ENCODE measurements around the gene ADGRG3. TPM values are rescaled to one million over a fixed set of nuclear protein-coding genes. Genes with fewer than 3 reads are reported as not detected.

Gene ADGRG3
- total RNA-seq, 1 donor from 2014 or later, result 7.7 TPM

- intact Hi-C loops (cut with DNase I), result no loop called here
- Histone ChIP-seq H3K36me3 (no peaks in the 10 kb centered on the region), H3K27ac (no peak overlapping the region), H3K4me1 (peaks cover 41% of the 10 kb centered on the region), H3K9me3 (no peaks in the 10 kb centered on the region), H3K4me3 (no peak overlapping the region), H3K27me3 (ENCODE audit: low read depth) (no peaks in the 10 kb centered on the region)
- ATAC-seq (no peak), DNase-seq (no peak)
- no peak for TF ChIP-seq CTCF (IDR thresholded peaks at IDR 0.05)
Measured at GRCh38 chr16:57624806-57625500, 43.2 kb upstream of the ADGRG3 start.

GRCh38 chr16:57626420-57627170 lies 41.5 kb upstream of the ADGRG3 start:
- Histone ChIP-seq H3K27me3 (ENCODE audit: low read depth) (no peaks in the 10 kb centered on the region), H3K27ac (no peak overlapping the region), H3K4me3 (no peak overlapping the region)

GRCh38 chr16:57627184-57627871 lies 40.8 kb upstream of the ADGRG3 start:
- Histone ChIP-seq H3K4me1 (peaks cover 40% of the 10 kb centered on the region), H3K9me3 (no peaks in the 10 kb centered on the region), H3K36me3 (no peaks in the 10 kb centered on the region), H3K4me3 (no peak overlapping the region), H3K27me3 (ENCODE audit: low read depth) (no peaks in the 10 kb centered on the region), H3K27ac (peak overlapping the region; percentile 65)
- ATAC-seq, result no peak
- no peak for DNase-seq
- intact Hi-C loops (cut with DNase I), result no loop called here
- no peak for TF ChIP-seq CTCF (IDR thresholded peaks at IDR 0.05)

More at GRCh38 chr16:57626420-57627170, 41.5 kb upstream of the ADGRG3 start:
- DNase-seq (no peak), ATAC-seq (no peak)
- no peak for TF ChIP-seq CTCF (IDR thresholded peaks at IDR 0.05)
- Histone ChIP-seq H3K9me3 (no peaks in the 10 kb centered on the region), H3K4me1 (peaks cover 41% of the 10 kb centered on the region), H3K36me3 (no peaks in the 10 kb centered on the region)
- intact Hi-C loops (cut with DNase I), result no loop called here

- Histone ChIP-seq H3K4me3 (peak within 1 kb of the TSS; percentile 50), H3K27me3 (ENCODE audit: low read depth) (no peaks in the 10 kb centered on the region), H3K27ac (peak within 1 kb of the TSS; percentile 65), H3K4me1 (peaks cover 32% of the 10 kb centered on the region), H3K36me3 (no peaks in the 10 kb centered on the region), H3K9me3 (no peaks in the 10 kb centered on the region)
- DNase-seq (peak; percentile 64), ATAC-seq (peak; percentile 68 to 72)
- intact Hi-C loops (cut with DNase I), result no loop called here
- no peak for TF ChIP-seq CTCF (IDR thresholded peaks at IDR 0.05)
Measured at GRCh38 chr16:57628008-57628781, 39.9 kb upstream of the ADGRG3 start, which contains the start of gene ADGRG1. TSS of gene ADGRG1 (plus strand) at chr16:57628630. CDS start at chr16:57650288, 21,658 bp downstream.

GRCh38 chr16:57628783-57629293 lies 39.3 kb upstream of the ADGRG3 start:
- Histone ChIP-seq H3K4me1 (peaks cover 25% of the 10 kb centered on the region), H3K27me3 (ENCODE audit: low read depth) (no peaks in the 10 kb centered on the region), H3K27ac (peak overlapping the region; percentile 65), H3K4me3 (peak overlapping the region; percentile 50), H3K9me3 (no peaks in the 10 kb centered on the region), H3K36me3 (no peaks in the 10 kb centered on the region)
- intact Hi-C loops (cut with DNase I), result no loop called here
- ATAC-seq (no peak), DNase-seq (no peak)
- TF ChIP-seq CTCF (IDR thresholded peaks at IDR 0.05), result no peak
